CD4-positive, alpha-beta T cell treated with Interferon alpha-2 for 1 hour (primary cell): ENCODE measurements around the gene TINCR.

Experiments
- DNase-seq, 2 donors: peaks; one replicate each; pipeline ENCODE4 v3.0.0-alpha.2; 2020 to 2022

TINCR gene

DNA sequence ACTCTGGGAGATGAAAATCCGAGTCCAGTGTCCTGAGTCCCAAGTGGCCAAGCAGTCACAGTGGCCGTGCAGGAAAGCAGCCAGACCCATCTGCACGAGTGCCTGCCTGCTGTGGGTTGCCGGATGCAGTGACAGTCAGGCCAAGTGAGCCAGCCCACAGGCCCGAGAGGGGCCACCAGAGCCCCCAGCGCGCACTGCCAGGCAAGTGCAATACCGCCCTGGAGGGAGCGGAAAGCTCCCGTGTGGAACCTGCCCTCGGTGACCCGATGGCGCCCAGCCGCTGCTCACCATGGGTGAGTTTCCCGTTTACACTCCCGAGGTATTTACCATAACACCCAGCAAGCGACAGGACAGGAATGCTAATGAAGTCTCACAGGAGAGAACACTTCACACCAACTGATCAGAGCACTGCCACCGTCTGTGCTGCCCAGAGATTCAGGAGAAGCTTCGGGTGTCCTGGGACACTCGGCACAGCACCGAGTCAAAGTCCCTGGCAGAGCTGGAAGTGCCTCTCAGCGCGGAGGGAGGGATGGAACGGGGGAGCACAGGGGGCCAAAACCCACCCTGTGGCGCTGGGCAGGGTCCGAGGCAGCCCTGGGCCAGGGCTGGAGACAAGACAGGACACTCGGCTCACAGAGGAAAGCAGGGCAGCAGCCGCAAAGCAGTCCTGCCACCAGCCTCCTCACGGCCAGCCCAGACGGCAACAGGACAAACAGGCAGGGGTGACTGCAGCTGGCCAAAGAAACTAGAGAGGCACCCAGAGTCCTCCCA lies 21.3 kb upstream of the TINCR start:
- DNase-seq: no peak

DNA sequence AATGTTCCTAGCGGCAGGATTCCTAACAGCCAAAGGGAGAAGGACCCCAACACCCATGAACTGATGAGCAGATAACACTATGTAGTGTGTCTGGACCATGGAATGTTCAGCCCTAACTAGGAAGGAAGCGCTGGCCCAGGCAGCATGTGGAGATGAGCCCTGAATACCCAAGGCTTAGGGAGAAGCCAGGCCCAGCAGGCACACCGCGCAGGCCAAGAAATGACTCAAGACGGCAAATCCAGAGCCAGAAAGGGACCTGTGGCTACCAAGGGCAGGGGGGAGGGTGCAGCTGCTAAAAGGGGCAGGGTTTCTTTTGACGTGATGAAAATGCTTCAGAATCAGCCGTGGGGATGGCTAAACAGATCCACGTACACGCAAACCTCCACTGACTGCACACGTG lies 20.7 kb upstream of the TINCR start:
- no peak for DNase-seq

DNA sequence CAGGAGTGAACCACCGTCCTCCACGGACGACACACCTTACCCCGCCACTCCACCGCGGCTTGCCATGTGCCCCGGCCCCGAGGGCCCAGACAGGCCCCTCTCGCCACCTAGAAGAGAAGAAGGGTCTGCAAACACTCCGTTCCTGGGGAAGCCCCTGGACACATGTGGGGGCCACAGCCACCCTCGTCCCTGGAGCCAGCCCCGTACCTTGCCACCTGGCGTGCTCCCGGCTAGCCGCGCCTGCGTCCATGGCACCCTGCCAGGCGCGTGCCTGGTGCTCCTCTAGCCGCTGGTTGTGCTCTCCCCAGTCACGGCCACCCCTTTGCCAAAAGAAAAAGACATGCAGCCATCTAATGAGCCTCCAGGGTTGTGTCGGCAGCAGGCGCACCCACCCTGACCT lies 19.9 kb upstream of the TINCR start:
- no peak for DNase-seq

DNA sequence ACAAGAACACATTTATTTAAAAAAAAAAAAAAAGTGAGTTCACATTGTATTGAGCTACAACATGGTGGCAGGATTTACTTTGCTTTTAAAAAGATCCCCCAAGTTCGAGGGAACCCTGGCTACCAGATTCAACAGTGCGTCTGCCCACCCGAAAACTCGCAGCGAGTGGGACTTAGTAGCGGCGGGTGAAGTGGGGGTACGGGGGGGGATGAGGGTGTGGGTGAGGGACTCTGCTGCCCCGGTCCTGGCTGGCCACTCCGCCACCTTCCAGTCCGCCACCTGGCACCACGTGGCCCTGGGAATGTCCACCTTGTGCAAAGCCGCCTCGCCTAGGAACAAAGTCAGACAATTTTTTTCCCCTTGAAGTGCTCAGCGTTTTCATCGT lies 19.3 kb upstream of the TINCR start:
- DNase-seq: no peak

DNA sequence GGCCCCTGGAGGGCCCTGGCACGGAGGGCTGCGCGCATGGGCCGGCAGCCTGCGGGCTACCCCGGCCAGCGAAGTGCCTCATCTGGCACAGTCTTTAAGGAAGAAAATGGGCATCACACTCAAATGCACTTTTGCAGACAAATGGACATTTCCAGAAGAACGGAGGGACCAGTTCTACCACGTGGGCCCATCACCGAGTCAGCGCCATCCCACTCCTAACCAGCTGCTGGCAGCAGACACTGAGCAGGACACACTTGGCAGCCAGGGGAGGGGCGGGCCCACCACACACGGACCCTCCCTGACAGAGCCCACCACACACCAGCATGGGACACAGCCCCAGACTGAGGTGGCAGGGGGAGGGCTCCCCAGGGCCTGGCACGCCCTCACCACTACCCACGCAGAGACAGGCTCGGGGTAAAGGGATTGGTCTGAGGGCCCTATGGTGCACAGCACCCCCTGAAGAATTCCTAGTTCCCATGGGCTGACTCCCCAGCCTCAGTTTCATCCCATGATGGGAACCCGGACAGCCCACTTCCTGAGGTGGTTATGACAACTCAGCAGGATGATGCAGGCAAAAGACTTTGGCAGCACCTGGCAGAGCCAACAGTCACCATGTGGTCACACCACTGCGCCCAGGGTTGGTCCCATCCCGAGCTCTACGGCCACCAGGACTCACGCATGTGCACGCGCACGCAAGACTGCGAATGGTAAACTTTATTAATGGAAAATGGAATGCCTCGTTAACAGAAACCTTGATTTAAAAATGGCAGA lies 18.7 kb upstream of the TINCR start:
- no peak for DNase-seq

DNA sequence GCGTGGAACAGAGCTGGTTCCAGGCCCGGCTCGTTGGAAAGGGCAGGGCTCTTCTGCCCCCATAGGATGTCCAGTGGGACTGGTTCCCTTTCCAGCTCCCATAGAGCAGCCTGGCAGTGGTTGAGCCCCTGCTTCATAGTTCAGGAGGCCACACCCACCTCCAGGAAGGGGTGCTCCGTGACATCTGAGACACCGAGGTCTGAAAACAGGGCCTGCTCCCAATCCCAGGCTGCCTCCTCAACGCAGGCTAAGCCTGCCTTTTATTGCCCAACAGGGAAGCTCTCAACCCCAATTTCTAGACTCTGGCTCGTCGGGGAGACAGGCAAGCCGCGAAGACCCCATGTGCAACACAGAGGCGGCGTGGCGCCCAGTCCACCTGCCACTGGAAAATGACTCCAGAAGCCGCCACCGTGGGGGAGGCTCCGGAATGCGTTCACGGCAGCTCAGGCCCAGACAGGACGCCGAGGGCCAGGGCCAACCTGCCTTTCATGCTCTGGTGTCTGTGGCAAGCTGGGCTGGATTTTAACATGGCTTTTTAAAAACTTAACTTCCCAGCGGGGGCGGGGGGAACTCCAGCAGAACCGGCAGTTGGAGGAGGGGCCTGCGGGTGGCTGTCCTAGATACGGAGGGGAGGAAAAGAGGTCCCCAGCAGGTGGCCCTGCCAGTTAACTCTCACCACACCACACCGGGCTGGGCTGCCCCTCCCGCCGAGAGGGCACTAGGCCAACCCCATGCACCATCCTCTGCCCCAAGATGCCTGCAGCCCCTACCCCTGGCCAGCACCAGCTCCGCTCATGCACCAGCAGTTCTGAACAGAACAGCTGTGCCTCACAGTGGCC lies 17.9 kb upstream of the TINCR start:
- DNase-seq: peak; percentile 4 to 49

DNA sequence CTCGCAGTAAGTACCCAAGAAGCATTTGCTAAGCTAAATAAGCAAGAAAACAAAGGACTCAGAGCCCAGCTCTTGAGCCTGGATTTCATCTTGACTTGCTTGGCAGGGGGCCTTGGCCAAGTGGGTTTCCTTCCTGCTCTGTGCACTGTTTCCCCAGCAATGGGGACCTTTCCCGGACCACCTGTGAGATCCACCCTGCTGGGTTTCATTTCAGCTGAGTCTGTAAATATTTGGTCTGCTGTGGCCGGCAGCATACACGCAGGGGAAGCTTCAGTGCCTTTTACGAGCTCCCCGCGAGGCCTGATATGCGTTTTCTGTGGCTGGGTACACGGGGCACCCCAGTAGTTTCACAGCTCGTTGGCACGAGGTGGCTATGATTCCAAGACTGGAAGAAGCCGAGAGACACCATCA lies 12.4 kb upstream of the TINCR start:
- no peak for DNase-seq

DNA sequence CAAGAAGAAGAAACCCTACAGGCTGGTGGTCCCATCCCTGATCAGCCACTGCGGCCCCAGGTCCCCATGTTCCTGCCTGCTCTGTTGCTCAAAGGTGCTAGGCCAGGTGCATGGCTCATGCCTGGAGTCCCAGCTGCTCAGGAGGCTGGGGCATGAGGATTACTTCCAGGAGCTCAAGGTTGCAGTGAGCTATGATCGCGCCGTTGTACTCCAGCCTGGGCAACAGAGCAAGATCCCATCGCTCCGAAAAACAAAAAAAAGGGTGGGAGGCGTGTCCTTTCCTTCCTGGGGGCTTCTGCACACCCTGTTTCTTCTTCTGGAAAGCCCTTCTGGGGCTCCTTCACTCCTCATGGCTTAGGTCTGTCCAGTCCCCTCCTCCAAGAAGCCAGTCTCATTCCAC lies 11.9 kb upstream of the TINCR start:
- no peak for DNase-seq

DNA sequence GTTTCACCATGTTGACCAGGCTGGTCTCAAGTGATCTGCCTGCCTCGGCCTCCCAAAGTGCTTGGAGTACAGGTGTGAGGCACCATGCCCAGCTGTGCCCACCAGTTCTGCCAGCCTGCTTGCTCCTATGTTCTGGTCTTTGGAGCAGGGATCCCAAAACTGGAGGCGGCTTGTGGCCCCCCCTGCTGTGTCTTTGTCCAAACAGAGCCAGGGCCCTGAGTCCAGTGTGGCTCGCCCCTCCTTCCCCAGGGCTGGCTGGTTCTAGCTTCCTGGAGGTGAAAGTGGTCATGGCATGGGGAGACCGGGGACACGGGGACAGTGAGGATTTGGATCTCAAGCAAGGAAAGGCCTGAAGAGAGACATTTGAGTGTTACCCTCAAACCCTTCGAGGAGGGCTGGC lies 11.5 kb upstream of the TINCR start:
- no peak for DNase-seq

DNA sequence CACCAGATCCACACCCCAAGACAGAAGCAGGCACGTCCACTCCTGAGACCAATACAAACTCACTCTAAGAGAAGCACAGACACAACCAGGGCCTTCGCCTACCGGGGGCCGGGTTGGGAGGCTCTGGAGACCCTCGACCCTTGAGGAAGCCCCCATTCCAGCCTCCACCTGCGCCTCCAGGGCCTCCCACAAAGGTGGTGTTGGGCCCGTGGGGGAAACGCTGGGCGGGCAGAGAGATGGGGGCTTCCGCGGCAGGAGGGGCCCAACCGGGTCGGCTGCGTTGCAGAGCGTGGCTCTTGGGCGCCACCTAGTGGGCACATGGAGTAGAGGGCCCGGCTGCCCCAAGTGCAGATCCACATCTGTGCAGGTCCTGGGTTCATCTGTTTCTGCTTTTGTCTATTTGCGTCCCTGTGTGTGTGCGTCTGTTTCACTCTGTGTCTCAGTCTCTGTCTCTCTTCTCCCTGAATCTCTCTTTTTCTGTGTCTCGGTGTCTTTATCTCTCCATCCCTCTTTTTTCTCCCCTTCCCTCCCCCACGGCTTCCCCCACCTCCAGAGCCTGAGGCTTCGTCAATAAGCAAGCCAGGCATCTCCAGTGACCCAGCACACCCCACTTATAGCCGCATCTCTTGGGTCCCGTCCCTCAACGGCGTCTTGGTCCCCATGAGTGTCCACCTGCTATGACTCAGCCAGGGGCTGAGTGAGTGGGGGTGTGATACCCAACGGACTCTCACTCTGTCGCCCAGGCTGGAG lies 10.5 kb upstream of the TINCR start:
- peak; percentile 48 to 68 for DNase-seq

DNA sequence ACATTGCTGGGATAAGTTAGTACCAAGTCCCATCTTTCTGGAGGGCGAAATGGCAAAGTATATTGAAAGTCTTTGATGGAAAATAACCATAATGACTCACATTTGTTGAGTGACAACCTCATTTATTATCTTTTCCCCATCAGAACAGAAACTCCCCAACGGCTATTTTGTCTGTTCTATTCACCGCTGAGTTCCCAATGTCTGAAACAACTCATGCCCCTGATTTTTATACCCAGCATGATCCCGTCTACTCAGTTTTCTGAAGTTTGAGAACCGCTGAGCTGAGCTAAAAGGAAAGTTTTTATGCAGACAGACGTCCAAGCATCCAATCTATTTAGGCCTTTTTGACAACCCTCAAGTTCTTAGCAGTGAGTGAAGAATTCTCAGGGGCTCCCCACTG lies 7.8 kb upstream of the TINCR start:
- no peak for DNase-seq

DNA sequence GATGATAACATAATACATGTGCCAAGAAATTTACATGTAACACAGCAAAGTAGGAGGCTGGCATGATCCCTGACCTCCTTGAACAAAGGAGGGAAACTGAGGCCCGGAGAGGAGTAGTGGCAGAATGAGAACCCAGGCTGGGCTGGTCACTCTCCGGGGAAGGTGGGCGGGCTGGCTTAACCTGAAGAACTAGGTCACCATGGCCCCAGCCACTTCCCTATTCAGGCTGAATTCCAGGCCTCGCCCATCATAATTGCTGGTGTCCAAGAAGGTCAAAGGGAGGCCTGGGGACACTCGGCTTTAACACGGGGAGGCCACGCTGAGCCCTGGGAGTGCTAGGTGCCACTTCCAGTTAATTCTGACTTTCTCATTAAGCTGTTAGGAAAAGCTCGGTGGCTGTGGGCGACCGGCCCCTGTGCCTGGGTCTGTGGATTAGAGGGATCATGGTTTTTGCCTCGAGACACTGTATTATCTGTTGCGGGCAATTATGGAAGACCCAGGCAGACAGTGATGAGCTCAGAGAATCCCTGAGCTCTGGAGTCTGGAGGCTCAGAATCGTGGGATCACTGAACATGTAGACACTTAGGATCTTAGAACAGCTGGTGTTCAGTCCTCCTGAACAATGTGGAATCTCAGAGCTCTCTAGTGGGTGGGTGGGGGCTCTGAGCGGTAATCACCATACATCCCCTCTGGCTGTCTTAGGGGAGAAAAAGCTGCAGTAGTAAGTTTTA lies 5.0 kb upstream of the TINCR start:
- DNase-seq: no peak

DNA sequence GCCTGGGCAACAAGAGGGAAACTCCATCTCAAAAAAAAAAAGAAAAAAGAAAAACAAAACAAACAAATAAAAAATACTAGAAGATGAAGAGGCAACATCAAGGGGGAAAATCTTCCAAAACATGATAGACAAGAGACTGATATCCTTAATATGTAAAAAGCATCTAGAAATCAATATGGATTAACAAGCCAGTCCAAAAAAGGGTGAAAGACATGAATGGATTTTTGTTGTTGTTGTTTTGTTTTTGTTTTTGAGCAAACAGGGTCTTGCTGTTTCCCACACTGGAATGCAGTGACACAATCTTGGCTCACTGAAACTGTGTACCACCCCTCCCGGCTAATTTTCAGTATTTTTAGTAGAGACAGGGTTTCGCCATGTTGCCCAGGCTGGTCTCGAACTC lies 4.0 kb upstream of the TINCR start:
- no peak for DNase-seq

DNA sequence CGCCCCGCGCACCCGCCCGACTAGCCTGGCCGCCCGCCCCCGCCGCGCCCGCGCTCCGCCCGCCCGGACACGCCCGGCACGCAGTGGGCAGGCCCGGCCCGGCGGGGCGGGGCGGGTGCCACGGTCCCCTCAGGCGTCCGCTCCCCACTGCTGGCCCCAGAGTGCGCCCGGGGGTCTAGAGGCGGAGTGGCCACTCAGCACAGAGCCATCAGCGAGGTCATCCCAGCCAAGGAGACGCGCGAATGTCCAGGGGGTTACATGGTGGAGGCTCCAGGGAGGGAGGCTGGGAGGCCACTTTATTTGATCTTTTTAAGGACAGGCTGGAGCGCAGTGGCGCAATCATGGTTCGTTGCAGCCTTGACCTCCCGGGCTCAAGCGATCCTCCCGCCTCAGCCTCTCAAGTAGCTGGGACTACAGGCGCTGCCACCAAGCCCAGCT lies 236 bp upstream of the TINCR start:
- DNase-seq: no peak

DNA sequence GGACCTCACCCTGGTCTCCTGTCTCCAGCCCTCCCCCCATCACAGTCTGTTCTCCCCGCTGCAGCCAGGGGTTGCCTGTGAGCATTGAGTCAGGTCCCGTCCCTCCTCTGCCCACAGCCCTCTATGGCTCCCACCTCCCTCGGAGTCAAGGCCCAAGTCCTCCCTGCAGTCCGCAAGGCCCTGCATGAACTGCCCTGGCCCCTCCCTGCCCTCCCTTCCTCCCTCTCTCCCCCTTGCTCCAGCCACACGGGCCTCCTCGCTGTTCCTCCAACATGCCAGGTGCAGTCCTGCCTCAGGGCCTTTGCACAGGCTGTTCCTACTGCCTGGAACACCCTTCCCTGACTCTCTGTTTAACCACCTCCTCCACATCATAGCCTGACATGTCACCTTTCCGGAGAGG lies 2.8 kb downstream of the TINCR start:
- DNase-seq: no peak

DNA sequence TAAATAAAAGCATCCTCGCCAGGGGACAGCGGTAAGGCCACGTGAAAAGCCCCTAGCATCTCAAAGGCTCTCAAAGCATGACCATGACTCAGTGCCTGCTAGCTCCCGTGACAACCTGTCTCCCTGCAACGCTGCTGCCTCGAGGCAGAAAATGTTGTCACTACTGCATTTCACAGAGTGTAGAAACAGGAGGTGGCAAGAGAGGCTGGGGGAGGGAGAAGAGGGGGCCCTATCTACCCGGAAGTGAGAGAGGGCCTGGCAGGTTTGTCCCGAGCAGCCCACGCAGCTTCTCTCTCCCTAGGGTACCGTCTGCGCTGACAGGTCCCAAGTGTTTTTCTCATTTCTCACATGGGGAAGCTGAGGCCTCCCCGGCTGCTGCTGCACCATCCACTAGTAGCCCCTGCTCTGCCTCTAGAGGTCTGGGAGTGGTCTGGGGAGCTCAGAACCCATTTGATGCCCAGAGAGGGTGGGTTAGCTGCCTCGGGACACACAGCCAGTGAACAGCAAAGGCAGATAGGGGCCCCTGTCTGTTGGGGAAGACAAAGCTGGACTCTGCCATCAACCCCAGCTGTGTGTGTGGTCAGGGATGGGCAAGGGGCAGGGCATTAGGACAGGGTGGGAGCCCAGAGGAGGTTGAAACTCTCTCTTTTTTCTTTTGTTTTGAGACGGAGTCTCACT lies 3.7 kb downstream of the TINCR start:
- no peak for DNase-seq

DNA sequence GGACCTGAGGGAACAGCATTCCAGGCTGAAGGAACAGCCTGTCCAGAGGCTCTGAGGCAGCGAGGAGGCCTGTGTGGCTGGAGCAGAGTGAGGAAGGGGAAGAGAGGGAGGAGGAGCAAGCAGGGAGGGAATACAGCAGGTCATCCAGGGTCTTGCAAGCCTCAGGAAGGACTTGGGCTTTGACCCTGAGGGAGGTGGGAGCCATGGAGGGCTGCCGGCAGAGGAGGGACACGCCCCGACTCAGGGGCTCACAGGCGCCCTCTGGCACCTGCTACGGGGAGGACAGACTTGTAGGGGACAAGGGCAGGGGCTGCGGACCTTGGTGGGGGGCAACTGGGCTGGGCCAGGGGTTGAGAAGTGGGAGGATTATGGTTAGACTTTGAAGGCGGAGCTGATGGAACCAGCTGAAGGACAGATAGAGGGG lies 4.7 kb downstream of the TINCR start:
- no peak for DNase-seq

DNA sequence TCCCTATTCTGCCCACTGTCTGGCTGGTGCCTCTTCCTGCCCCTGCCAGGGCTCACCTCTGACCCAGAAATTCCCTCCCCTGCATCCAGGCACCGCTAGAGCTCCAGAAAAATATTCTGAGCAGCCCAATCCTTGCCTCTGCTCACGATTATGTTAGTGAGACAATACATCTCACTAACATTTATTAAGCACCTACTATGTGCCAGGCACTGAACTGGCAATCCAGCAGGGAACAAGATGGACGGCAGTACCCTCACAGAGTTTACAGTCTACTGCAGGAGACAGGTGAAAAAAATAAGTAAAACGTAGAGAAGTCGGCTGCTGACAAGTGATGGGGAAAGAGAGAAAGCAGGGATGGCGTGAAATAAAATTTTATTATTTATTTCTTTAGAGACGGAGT lies 5.5 kb downstream of the TINCR start:
- DNase-seq: no peak

DNA sequence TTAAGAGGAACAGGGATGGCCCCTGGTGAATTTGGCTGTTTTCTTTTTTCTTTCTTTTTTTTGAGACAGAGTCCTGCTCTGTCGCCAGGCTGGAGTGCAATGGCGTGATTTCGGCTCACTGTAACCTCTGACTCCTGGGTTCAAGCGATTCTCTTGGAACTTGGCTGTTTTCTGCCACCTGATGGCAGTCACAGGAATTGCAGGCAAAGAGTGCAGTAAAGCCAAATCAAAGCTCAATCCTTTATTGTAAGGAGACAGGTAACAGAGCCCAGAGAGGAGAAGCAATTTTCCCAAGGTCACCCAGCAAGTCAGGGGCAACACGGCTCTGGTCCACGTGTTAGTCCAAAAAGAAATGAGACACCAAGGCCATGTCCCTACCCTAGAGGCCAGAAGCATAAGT lies 6.2 kb downstream of the TINCR start:
- no peak for DNase-seq

DNA sequence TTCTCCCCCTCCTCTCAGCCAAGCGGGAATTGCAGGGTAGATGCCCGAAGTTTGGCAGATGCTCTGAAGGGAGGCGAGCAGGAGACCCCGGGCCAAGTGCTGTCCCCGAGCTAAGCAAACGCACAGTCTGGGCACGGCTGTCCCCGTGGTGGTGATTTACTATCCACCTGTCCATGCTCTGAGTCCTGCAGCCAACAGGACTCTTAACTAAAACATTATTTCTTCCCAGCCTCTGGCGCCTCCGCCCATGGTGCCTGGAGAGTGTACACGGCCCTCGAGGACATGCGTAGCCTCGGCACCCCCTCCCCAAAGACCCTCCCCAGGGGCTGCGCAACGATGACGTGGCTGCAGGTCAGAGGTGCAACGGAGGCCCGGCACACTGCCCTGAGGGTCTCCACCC lies 7.6 kb downstream of the TINCR start:
- no peak for DNase-seq

DNA sequence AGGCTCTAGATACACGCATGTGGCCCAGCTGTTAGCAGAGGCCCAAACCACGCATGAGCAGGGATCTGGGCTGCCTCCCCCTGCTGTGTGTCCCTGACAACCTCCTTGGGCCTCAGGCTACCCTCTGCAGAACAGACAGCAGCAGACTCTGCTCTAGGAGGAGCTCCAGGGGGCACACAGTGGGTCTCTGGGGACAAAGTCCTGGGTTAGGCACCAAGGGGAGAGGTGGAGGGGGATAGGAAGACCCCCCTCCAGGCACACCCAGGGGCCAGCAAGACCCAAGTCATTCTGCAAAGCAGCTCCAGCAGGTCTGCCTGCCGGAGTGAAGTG lies 8.0 kb downstream of the TINCR start:
- DNase-seq: no peak
